ENCODE measurements around the gene CPM.

The CPM gene

GRCh38 chr12:68899251-68899771, 33.7 kb downstream of the CPM start:
- no peak overlapping the region for H3K27ac ChIP-seq
- no peak overlapping the region for H3K4me3 ChIP-seq
- no peak for DNase-seq (ENCODE audit: low spot score)
- no peak for TF ChIP-seq CTCF (IDR thresholded peaks at IDR 0.05)

- TF ChIP-seq CTCF (IDR thresholded peaks at IDR 0.05) = no peak
- no peak overlapping the region for H3K27ac ChIP-seq
- no peak for DNase-seq (ENCODE audit: low spot score)
Measured at GRCh38 chr12:68896881-68897540, 36.0 kb downstream of the CPM start.

GRCh38 chr12:68894276-68894855, 38.6 kb downstream of the CPM start:
- Histone ChIP-seq H3K27ac (no peak overlapping the region), H3K4me3 (no peak overlapping the region)
- TF ChIP-seq CTCF (IDR thresholded peaks at IDR 0.05) = no peak
- DNase-seq (ENCODE audit: low spot score) = no peak

More at GRCh38 chr12:68896881-68897540, 36.0 kb downstream of the CPM start:
- H3K4me3 ChIP-seq = no peak overlapping the region

GRCh38 chr12:68893741-68894140, 39.2 kb downstream of the CPM start:
- DNase-seq (ENCODE audit: low spot score) = no peak
- Histone ChIP-seq H3K27ac (no peak overlapping the region), H3K4me3 (no peak overlapping the region)
- TF ChIP-seq CTCF (IDR thresholded peaks at IDR 0.05) = no peak

- TF ChIP-seq CTCF (IDR thresholded peaks at IDR 0.05) = no peak
- Histone ChIP-seq H3K27ac (no peak overlapping the region), H3K4me3 (no peak overlapping the region)
- no peak for DNase-seq (ENCODE audit: low spot score)
Measured at GRCh38 chr12:68893201-68893600, 39.8 kb downstream of the CPM start.

- no peak for TF ChIP-seq CTCF (IDR thresholded peaks at IDR 0.05)
- DNase-seq (ENCODE audit: low spot score) = no peak
- Histone ChIP-seq H3K4me3 (no peak overlapping the region), H3K27ac (no peak overlapping the region)
Measured at GRCh38 chr12:68891141-68891540, 41.8 kb downstream of the CPM start.

- no peak for DNase-seq (ENCODE audit: low spot score)
- no peak for TF ChIP-seq CTCF (IDR thresholded peaks at IDR 0.05)
- no peak overlapping the region for H3K27ac ChIP-seq
- no peak overlapping the region for H3K4me3 ChIP-seq
Measured at GRCh38 chr12:68890701-68891113, 42.3 kb downstream of the CPM start.
